GM18868 (cell line): ENCODE data around the gene ABHD17C.
"Not testable (repeated sequence)": the region's sequence is repeated elsewhere in the genome, so short reads cannot be mapped to it uniquely, and the experiment has no call there.

Source experiments
- ATAC-seq: cut with Tn5 transposase; IDR thresholded peaks from one replicate; pipeline ENCODE4 v1.9.1; 2021; ENCODE audit warnings: mild to moderate bottlenecking, moderate library complexity; ENCODE audit not compliant: unreplicated experiment

Gene ABHD17C

DNA sequence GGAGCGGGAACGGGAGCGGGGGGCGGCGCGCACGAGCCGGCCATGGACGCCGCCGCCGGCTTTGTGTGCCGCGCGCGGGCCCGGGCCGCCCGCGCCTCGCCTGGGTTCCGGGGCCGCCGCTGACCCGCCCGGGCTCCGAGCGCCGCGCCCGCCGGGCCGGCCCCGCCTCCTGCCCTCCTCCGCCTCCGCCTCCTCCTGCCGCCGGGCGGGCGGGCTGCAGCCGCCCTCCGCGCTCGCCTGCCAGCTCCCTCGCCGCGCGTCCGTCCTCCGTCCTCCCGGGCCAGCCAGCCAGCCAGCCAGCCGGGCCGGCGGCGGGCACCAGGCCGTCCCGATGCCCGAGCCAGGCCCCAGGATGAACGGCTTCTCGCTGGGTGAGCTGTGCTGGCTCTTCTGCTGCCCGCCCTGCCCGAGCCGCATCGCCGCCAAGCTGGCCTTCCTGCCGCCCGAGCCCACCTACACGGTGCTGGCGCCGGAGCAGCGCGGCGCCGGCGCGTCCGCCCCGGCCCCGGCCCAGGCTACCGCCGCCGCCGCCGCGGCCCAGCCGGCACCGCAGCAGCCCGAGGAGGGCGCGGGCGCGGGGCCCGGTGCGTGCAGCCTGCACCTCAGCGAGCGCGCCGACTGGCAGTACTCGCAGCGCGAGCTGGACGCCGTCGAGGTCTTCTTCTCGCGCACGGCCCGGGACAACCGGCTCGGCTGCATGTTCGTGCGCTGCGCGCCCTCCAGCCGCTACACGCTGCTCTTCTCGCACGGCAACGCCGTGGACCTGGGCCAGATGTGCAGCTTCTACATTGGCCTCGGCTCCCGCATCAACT is at the start of gene ABHD17C:
Gene ABHD17C, plus strand, starts transcription at position 212 of the 812 bp plus-strand sequence. Its CDS starts 120 bp downstream, at position 332.
- ATAC-seq, result peak; percentile 70

GRCh38 chr15:80645494-80646065 is 49.5 kb upstream of the ABHD17C start:
- no peak for ATAC-seq

GRCh38 chr15:80647424-80647823 is 47.7 kb upstream of the ABHD17C start:
- ATAC-seq, result not testable (repeated sequence)

- no peak for ATAC-seq
These were observed 40.8 kb upstream of the ABHD17C start for GRCh38 chr15:80654299-80654698.

DNA sequence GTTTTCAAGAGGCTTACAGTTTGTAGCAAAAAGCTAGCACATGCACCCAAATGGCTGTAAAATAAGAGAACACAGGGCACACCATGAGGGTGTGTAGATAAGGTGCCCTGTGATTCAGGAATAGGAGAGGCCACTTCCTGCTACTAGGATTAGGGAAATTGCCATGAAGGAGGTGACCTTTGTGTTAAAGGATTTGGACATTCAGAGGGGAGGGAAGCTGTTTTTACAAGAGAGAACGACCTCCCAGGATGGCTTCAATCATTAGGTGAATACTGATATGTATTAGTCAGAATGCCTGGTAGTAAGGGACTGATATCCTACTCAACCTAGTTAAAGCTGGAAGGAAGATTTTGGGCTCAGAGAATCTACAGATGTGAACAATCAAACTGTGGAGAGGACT is 35.7 kb upstream of the ABHD17C start:
- no peak for ATAC-seq

DNA sequence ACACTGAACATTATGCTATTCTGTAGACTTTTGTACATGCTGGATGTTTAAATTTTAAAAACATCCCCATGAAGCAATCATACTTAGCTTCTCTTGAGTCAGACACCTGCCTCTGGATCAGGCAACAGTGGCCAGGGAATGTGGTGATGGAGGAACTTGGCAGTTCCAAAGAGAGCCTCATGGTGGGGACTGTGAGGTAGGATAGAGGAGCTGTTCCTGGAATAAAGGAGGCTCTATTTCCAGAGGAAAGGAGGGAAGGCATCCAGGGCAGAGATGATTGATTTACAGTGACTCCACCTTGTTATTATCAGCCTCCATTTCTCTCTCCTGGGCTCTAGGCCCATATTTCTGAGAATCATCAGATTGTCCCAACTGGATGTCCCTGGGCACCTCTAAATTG is 35.0 kb upstream of the ABHD17C start:
- no peak for ATAC-seq

DNA sequence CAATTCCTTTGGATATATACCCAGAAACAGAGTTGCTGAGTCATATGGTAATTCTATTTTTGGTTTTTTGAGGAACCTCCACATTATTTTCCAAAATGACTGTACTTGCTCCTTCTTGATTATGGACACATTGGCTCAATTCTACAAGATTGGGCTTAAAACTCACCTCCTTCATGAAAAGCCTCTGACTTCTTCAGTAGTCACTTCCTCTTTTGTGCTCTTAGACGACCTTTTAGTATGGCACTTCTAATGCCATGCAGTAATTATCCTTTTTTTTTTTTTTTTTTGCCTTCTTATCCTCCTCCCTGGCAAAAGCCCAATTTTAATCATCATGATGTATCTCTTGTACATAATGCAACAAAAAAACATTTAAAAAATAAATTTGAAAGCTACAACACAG is 33.0 kb upstream of the ABHD17C start:
- ATAC-seq, result no peak

- no peak for ATAC-seq
These were observed 32.2 kb upstream of the ABHD17C start for GRCh38 chr15:80662757-80663553.

DNA sequence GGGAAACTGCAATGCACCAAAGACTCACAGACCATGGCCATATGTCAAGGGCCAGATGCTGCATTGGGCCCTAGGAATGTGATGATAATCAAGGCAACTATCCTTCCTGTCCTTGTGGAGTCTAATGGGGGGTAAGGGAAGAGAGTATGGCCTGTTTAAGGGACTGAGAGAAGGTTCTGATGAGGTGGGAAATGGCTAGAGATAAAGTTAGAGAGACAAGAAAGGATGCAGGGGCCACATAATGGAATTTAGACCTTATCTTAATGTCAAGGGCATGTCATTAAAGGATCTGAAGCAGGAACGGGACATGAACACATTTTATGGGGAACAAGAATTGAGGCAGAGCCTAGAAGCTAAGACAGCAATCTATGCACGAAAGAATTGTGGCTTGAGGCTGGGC is 30.0 kb upstream of the ABHD17C start:
- ATAC-seq, result no peak

DNA sequence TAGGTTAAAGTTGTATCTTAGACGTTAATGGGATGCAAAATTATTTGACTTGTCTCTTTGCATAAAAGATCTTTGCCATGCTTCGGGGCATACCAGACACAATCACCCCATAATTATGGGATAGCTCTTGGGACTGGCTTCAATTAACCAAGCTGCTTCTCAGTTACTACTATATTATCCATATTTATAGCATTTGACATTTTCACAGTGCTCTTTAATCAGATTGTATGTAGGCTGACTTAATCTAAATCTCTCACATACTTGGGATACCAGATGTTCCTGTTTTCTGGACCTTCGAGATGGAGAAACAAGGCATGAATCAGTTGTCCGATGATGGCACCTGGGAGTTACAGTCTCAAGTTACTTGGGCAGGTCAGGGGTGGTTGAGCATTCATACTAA is 27.2 kb upstream of the ABHD17C start:
- ATAC-seq, result no peak

DNA sequence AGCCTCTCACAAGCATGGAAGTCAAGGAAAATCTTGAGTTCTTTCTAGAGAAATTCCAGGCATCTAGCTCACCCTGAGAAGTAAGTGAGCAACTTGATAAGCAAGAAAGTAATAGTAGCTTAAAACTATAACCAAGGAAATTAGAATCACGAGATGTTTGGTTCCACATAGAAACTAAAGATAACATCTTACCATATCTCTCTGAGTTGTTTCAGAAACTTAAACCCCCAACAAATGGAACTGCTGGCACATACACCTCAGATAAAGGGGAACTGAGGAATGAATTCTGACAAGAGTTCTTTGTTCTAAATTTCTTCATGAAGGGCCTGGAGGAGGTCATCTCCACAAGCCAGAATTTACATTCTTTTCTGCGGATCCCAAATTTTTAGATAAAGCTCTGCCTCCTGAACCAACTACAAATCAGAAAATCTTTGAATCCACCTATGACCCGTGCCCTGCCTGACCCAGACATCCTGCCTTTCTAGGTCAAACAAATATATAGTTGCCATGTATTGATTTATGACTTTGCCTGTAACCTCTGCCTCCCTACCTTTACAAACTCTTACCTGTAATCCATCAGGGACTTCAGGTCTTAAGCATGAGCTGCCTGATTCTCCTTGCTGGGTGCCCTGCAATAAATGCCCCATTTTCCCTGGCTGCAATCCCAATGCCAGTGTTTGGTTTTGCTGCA is 26.4 kb upstream of the ABHD17C start:
- ATAC-seq, result no peak

GRCh38 chr15:80669663-80670273 is 25.3 kb upstream of the ABHD17C start:
- peak; percentile 62 for ATAC-seq

GRCh38 chr15:80673561-80674244 is 21.4 kb upstream of the ABHD17C start:
- peak; percentile 39 for ATAC-seq

- peak; percentile 64 for ATAC-seq
These were observed 20.9 kb upstream of the ABHD17C start for GRCh38 chr15:80674245-80674614.

DNA sequence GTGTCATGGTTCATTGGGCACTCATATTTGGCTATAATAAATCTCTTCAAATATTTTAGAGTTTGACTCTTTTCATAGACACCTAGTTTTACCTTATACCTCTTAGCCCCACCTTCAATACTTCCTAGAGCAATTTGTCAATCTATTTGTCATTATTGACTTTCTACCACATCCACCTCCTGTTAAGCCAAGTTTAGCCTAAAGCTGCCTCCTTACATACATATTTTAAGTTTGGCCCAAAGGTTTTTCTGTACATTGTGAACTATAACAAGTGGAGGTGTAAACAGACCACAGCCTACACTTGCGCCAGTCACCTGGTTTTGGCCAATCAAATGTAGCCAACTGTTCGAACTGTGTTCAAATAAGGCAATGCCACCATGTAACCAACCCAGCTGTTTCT is 18.1 kb upstream of the ABHD17C start:
- no peak for ATAC-seq

GRCh38 chr15:80679167-80679803 is 15.8 kb upstream of the ABHD17C start:
- no peak for ATAC-seq

DNA sequence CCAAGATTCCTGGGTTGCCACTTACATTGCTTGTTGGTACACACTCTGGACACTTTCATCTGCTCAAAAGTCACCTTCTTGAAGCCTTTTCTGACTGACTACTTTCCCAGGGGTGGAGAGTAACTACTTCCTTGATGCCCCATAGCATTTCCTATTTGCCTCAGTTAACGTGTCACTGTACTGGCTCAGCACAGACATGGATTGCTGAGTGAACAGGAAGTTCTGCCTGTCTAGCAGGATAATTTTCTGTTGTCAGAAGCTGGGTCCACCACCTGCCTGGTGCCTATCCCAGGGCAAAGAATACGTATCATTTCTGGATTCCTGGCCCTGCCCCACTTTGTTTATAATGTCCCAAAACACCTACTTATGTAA is 15.3 kb upstream of the ABHD17C start:
- ATAC-seq, result no peak

GRCh38 chr15:80682201-80682600 is 12.9 kb upstream of the ABHD17C start:
- ATAC-seq, result no peak

DNA sequence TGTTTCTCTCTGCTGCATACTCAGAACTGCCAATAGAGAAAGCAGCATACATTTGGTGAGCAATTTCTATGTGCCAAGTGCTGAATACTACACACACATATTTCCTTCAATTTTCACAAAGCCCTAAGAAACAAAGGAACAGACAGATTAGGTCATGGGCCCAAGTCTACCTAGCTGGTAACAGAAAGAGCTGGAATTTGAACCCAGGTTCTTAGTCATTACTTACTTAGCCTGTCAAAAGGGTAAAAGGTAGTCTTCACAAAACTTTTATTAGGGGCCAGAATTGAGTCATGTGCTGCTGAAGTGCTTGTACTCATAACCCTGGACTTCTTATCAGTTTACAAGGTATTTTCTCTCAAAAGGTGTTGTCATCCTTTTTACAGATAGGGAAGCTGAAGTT is 10.4 kb upstream of the ABHD17C start:
- ATAC-seq, result no peak

DNA sequence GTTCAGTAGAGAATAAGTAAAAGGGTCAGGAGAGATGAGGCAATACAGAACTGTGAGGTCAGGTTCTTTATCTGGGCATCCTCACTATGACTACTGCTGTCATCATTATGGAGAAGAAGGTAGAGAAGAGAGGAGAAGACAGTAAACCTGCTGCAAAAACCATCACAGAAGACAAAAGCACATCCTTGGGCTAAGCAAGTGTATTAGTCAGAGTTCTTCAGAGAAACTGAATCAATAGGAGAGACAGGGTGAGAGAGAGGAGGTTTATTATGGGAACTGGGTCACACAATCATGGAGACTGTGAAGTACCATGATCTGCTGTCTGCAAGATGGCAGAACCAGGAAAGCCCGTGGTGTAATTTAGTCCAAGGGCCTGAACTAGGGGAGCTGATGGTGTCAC is 9.5 kb upstream of the ABHD17C start:
- ATAC-seq, result no peak
